ENCODE data around the gene PDE4D. TPM values are rescaled to one million over a fixed set of nuclear protein-coding genes. Genes with fewer than 3 reads are reported as not detected.

Gene PDE4D
- polyA plus RNA-seq, 3 donors: 20.8 to 22.7 (median 21.8) TPM

GRCh38 chr5:59275170-59275509, 618.4 kb downstream of the PDE4D start:
- no peak for DNase-seq (ENCODE audit: low read depth in 3 of 3, low spot score in 2 of 3)

- no peak for DNase-seq (ENCODE audit: low read depth in 3 of 3, low spot score in 2 of 3)
Observed at GRCh38 chr5:59274106-59274636, 619.4 kb downstream of the PDE4D start.

- no peak for DNase-seq (ENCODE audit: low read depth in 3 of 3, low spot score in 2 of 3)
Observed at GRCh38 chr5:59272809-59273427, 620.6 kb downstream of the PDE4D start.

GRCh38 chr5:59268756-59269415, 624.6 kb downstream of the PDE4D start:
- DNase-seq (ENCODE audit: low read depth in 3 of 3, low spot score in 2 of 3): no peak

- DNase-seq (ENCODE audit: low read depth in 3 of 3, low spot score in 2 of 3): no peak
Observed at GRCh38 chr5:59267033-59267432, 626.5 kb downstream of the PDE4D start.

- DNase-seq (ENCODE audit: low read depth in 3 of 3, low spot score in 2 of 3): no peak
Observed at GRCh38 chr5:59266410-59266809, 627.1 kb downstream of the PDE4D start.

GRCh38 chr5:59264639-59265245, 628.8 kb downstream of the PDE4D start:
- DNase-seq (ENCODE audit: low read depth in 3 of 3, low spot score in 2 of 3): no peak

GRCh38 chr5:59264013-59264412, 629.5 kb downstream of the PDE4D start:
- DNase-seq (ENCODE audit: low read depth in 3 of 3, low spot score in 2 of 3): no peak

GRCh38 chr5:59261969-59262368, 631.6 kb downstream of the PDE4D start:
- no peak for DNase-seq (ENCODE audit: low read depth in 3 of 3, low spot score in 2 of 3)

GRCh38 chr5:59260973-59261372, 632.6 kb downstream of the PDE4D start:
- DNase-seq (ENCODE audit: low read depth in 3 of 3, low spot score in 2 of 3): no peak

GRCh38 chr5:59260200-59260599, 633.3 kb downstream of the PDE4D start:
- DNase-seq (ENCODE audit: low read depth in 3 of 3, low spot score in 2 of 3): no peak

GRCh38 chr5:59259237-59259636, 634.3 kb downstream of the PDE4D start:
- no peak for DNase-seq (ENCODE audit: low read depth in 3 of 3, low spot score in 2 of 3)

- DNase-seq (ENCODE audit: low read depth in 3 of 3, low spot score in 2 of 3): no peak
Observed at GRCh38 chr5:59257488-59258400, 635.8 kb downstream of the PDE4D start.

- DNase-seq (ENCODE audit: low read depth in 3 of 3, low spot score in 2 of 3): no peak
Observed at GRCh38 chr5:59256331-59256730, 637.2 kb downstream of the PDE4D start.

- no peak for DNase-seq (ENCODE audit: low read depth in 3 of 3, low spot score in 2 of 3)
Observed at GRCh38 chr5:59254055-59254687, 639.4 kb downstream of the PDE4D start.

- DNase-seq (ENCODE audit: low read depth in 3 of 3, low spot score in 2 of 3): no peak
Observed at GRCh38 chr5:59253625-59254024, 639.9 kb downstream of the PDE4D start.

GRCh38 chr5:59251627-59252026, 641.9 kb downstream of the PDE4D start:
- DNase-seq (ENCODE audit: low read depth in 3 of 3, low spot score in 2 of 3): no peak

GRCh38 chr5:59249726-59250125, 643.8 kb downstream of the PDE4D start:
- DNase-seq (ENCODE audit: low read depth in 3 of 3, low spot score in 2 of 3): no peak

GRCh38 chr5:59249160-59249559, 644.4 kb downstream of the PDE4D start:
- no peak for DNase-seq (ENCODE audit: low read depth in 3 of 3, low spot score in 2 of 3)

- DNase-seq (ENCODE audit: low read depth in 3 of 3, low spot score in 2 of 3): no peak
Observed at GRCh38 chr5:59246882-59247281, 646.6 kb downstream of the PDE4D start.
